Measurements from ENCODE around the gene SLC24A3.

The SLC24A3 gene

DNA sequence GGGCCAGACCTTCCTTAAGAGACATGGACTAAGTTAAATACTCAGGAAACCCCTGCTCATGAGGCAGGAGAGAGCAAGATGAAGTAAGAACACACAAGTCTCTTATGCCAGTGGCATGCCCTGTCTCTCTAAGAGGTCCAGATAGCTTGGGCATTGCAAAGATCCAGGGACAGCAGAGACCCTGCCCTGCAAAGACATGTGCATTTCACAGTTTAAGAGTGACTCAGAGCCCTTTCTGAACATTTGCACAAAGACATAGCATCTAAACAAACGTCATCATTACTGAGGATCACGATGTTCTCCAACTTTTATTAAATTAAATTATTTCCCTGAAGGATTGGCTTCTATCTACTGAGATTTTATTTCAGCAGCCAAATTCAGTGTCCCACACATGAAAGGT lies 315.1 kb downstream of the SLC24A3 start:
- Histone ChIP-seq H3K4ac (ENCODE audit: low read length) (no peak overlapping the region), H3K4me3 (ENCODE audit: low read length in 2 of 2) (no peak overlapping the region), H2BK15ac (ENCODE audit: low read length) (no peak overlapping the region), H2AK5ac (ENCODE audit: low read depth, low read length) (no peak overlapping the region), H2BK120ac (ENCODE audit: low read depth, low read length) (no peak overlapping the region), H2BK5ac (ENCODE audit: low read length) (no peak overlapping the region), H3K4me2 (ENCODE audit: insufficient read depth, low read length, poor library complexity, severe bottlenecking) (no peak overlapping the region), H3K27ac (replicated peaks; ENCODE audit: low read length) (no peak overlapping the region), H3K4me1 (ENCODE audit: control insufficient read depth in 2 of 2, insufficient read depth in 1 of 2, low read depth in 1 of 2, low read length in 2 of 2) (no peaks in the 10 kb centered on the region), H3K9me3 (replicated peaks in 1 of 2; ENCODE audit: control insufficient read depth in 2 of 2, insufficient read depth in 1 of 2, low read depth in 1 of 2, low read length in 2 of 2) (no peaks in the 10 kb centered on the region), H2BK12ac (ENCODE audit: low read length) (no peak overlapping the region), H4K8ac (ENCODE audit: low read depth, low read length) (no peak overlapping the region), H4K91ac (ENCODE audit: low read depth, low read length, poor library complexity) (no peak overlapping the region), H3K18ac (ENCODE audit: low read length) (no peak overlapping the region), H3K36me3 (replicated peaks in 1 of 2; ENCODE audit: control insufficient read depth in 2 of 2, insufficient read depth in 2 of 2, low read length in 2 of 2) (no peaks in the 10 kb centered on the region), H3K79me1 (ENCODE audit: low read depth, low read length) (no peaks in the 10 kb centered on the region), H2AFZ (ENCODE audit: low read length) (no peak overlapping the region), H3K27me3 (ENCODE audit: control insufficient read depth in 3 of 3, insufficient read depth in 3 of 3, low read depth in 1 of 3, low read length in 3 of 3) (no peaks in the 10 kb centered on the region), H3K9ac (ENCODE audit: low read depth, low read length, poor library complexity) (no peak overlapping the region), H3K14ac (ENCODE audit: low read length) (no peak overlapping the region), H3K23ac (ENCODE audit: low read depth, low read length, poor library complexity) (no peak overlapping the region)
- no CpG with 5 or more reads among the region's 2 CpGs for WGBS, 2 donors (ENCODE audit: extremely low coverage in 2 of 2, insufficient read length in 2 of 2, insufficient replicate concordance in 1 of 2)
- DNase-seq (ENCODE audit: low spot score), result no peak

DNA sequence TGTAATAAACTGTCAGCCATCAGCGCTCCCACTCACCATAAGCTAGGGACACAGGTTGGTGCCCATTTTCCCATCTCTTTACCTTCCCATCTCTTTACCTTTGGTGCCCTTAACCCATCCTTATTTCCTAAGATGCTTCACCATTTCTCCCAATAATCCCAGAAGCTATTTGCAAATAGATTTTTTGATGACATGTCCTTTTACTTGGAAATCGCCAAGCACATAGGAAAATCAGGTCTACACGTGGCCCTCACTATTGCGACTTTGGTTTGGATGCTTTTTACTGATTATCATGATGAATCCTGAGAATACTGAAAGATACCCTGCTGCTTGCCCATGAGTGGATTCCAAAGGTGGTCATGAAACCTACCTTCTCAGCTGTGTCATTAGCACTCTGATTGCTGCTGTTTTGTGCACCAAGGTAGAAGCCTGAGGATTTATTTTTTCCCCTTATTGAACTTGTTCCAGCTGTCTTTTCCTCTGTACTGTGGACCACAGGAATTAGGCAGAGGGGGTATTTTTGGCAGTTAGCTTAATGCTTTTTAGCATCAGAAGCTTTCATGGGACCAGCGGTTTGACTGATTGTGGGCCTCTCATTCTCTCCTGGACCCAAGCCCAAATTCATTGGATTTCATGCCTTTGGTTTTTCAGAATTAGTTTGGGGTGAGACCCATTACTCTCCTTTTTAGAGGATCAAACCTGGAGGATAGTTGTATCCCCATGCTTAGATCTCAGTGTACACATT lies 316.0 kb downstream of the SLC24A3 start:
- H3K9me3 ChIP-seq (replicated peaks in 1 of 2; ENCODE audit: control insufficient read depth in 2 of 2, insufficient read depth in 1 of 2, low read depth in 1 of 2, low read length in 2 of 2), result no peaks in the 10 kb centered on the region
- H3K4me2 ChIP-seq (ENCODE audit: insufficient read depth, low read length, poor library complexity, severe bottlenecking), result no peak overlapping the region
- no peak overlapping the region for H4K91ac ChIP-seq (ENCODE audit: low read depth, low read length, poor library complexity)
- no CpG with 5 or more reads among the region's 5 CpGs for WGBS, 2 donors (ENCODE audit: extremely low coverage in 2 of 2, insufficient read length in 2 of 2, insufficient replicate concordance in 1 of 2)
- H3K9ac ChIP-seq (ENCODE audit: low read depth, low read length, poor library complexity), result no peak overlapping the region
- H3K27me3 ChIP-seq (ENCODE audit: control insufficient read depth in 3 of 3, insufficient read depth in 3 of 3, low read depth in 1 of 3, low read length in 3 of 3), result no peaks in the 10 kb centered on the region
- H2BK15ac ChIP-seq (ENCODE audit: low read length), result no peak overlapping the region
- no peak for DNase-seq (ENCODE audit: low spot score)
- no peak overlapping the region for H4K8ac ChIP-seq (ENCODE audit: low read depth, low read length)
- H3K18ac ChIP-seq (ENCODE audit: low read length), result no peak overlapping the region
- H2AFZ ChIP-seq (ENCODE audit: low read length), result no peak overlapping the region
- H3K4ac ChIP-seq (ENCODE audit: low read length), result no peak overlapping the region
- H2AK5ac ChIP-seq (ENCODE audit: low read depth, low read length), result no peak overlapping the region
- H3K23ac ChIP-seq (ENCODE audit: low read depth, low read length, poor library complexity), result no peak overlapping the region
- H3K4me1 ChIP-seq (ENCODE audit: control insufficient read depth in 2 of 2, insufficient read depth in 1 of 2, low read depth in 1 of 2, low read length in 2 of 2), result no peaks in the 10 kb centered on the region
- no peak overlapping the region for H3K4me3 ChIP-seq (ENCODE audit: low read length in 2 of 2)
- H3K14ac ChIP-seq (ENCODE audit: low read length), result no peak overlapping the region
- H2BK5ac ChIP-seq (ENCODE audit: low read length), result no peak overlapping the region
- H3K27ac ChIP-seq (replicated peaks; ENCODE audit: low read length), result no peak overlapping the region
- no peaks in the 10 kb centered on the region for H3K36me3 ChIP-seq (replicated peaks in 1 of 2; ENCODE audit: control insufficient read depth in 2 of 2, insufficient read depth in 2 of 2, low read length in 2 of 2)
- no peak overlapping the region for H2BK120ac ChIP-seq (ENCODE audit: low read depth, low read length)
- H3K79me1 ChIP-seq (ENCODE audit: low read depth, low read length), result no peaks in the 10 kb centered on the region
- H2BK12ac ChIP-seq (ENCODE audit: low read length), result no peak overlapping the region

DNA sequence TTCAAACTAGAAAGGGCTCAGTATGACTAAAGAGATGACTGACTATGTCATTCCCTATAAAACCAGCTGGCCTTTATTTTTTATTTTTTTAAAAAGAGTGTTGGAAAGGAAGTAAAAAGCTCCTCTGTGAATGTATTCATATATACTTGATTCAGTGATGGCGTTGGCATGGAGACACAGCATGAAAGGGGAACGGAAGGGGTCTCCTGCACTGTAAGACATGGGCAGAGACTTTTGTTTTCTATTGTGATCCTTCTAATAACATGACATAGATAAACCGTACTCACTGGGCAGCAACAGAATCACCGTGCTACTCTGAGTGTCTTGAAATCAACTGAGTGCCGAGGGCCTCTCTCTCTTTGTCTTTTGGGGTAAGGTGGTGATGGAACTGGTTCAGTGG lies 317.6 kb downstream of the SLC24A3 start:
- H3K4ac ChIP-seq (ENCODE audit: low read length), result no peak overlapping the region
- H2AK5ac ChIP-seq (ENCODE audit: low read depth, low read length), result no peak overlapping the region
- no peak overlapping the region for H3K4me2 ChIP-seq (ENCODE audit: insufficient read depth, low read length, poor library complexity, severe bottlenecking)
- H4K91ac ChIP-seq (ENCODE audit: low read depth, low read length, poor library complexity), result no peak overlapping the region
- H3K27me3 ChIP-seq (ENCODE audit: control insufficient read depth in 3 of 3, insufficient read depth in 3 of 3, low read depth in 1 of 3, low read length in 3 of 3), result no peaks in the 10 kb centered on the region
- H2BK5ac ChIP-seq (ENCODE audit: low read length), result no peak overlapping the region
- DNase-seq (ENCODE audit: low spot score), result no peak
- no peak overlapping the region for H3K23ac ChIP-seq (ENCODE audit: low read depth, low read length, poor library complexity)
- no peak overlapping the region for H2BK12ac ChIP-seq (ENCODE audit: low read length)
- H3K9me3 ChIP-seq (replicated peaks in 1 of 2; ENCODE audit: control insufficient read depth in 2 of 2, insufficient read depth in 1 of 2, low read depth in 1 of 2, low read length in 2 of 2), result no peaks in the 10 kb centered on the region
- no CpG with 5 or more reads among the region's 5 CpGs for WGBS, 2 donors (ENCODE audit: extremely low coverage in 2 of 2, insufficient read length in 2 of 2, insufficient replicate concordance in 1 of 2)
- H3K9ac ChIP-seq (ENCODE audit: low read depth, low read length, poor library complexity), result no peak overlapping the region
- H4K8ac ChIP-seq (ENCODE audit: low read depth, low read length), result no peak overlapping the region
- no peak overlapping the region for H2AFZ ChIP-seq (ENCODE audit: low read length)
- no peak overlapping the region for H2BK120ac ChIP-seq (ENCODE audit: low read depth, low read length)
- H3K27ac ChIP-seq (replicated peaks; ENCODE audit: low read length), result no peak overlapping the region
- no peak overlapping the region for H3K18ac ChIP-seq (ENCODE audit: low read length)
- H3K4me1 ChIP-seq (ENCODE audit: control insufficient read depth in 2 of 2, insufficient read depth in 1 of 2, low read depth in 1 of 2, low read length in 2 of 2), result no peaks in the 10 kb centered on the region
- H2BK15ac ChIP-seq (ENCODE audit: low read length), result no peak overlapping the region
- H3K4me3 ChIP-seq (ENCODE audit: low read length in 2 of 2), result no peak overlapping the region
- no peaks in the 10 kb centered on the region for H3K79me1 ChIP-seq (ENCODE audit: low read depth, low read length)
- no peak overlapping the region for H3K14ac ChIP-seq (ENCODE audit: low read length)
- no peaks in the 10 kb centered on the region for H3K36me3 ChIP-seq (replicated peaks in 1 of 2; ENCODE audit: control insufficient read depth in 2 of 2, insufficient read depth in 2 of 2, low read length in 2 of 2)

GRCh38 chr20:19531446-19531845 lies 319.0 kb downstream of the SLC24A3 start:
- H3K9ac ChIP-seq (ENCODE audit: low read depth, low read length, poor library complexity), result no peak overlapping the region
- H3K4ac ChIP-seq (ENCODE audit: low read length), result no peak overlapping the region
- H4K91ac ChIP-seq (ENCODE audit: low read depth, low read length, poor library complexity), result no peak overlapping the region
- DNase-seq (ENCODE audit: low spot score), result no peak
- H3K9me3 ChIP-seq (replicated peaks in 1 of 2; ENCODE audit: control insufficient read depth in 2 of 2, insufficient read depth in 1 of 2, low read depth in 1 of 2, low read length in 2 of 2), result peaks cover 0 to 2% of the 10 kb centered on the region in 2 donors
- H3K4me3 ChIP-seq (ENCODE audit: low read length in 2 of 2), result no peak overlapping the region
- H2BK120ac ChIP-seq (ENCODE audit: low read depth, low read length), result no peak overlapping the region
- H3K14ac ChIP-seq (ENCODE audit: low read length), result no peak overlapping the region
- WGBS, 2 donors (ENCODE audit: extremely low coverage in 2 of 2, insufficient read length in 2 of 2, insufficient replicate concordance in 1 of 2), result no CpG with 5 or more reads among the region's 5 CpGs
- no peak overlapping the region for H2BK15ac ChIP-seq (ENCODE audit: low read length)
- H3K27ac ChIP-seq (replicated peaks; ENCODE audit: low read length), result no peak overlapping the region
- no peak overlapping the region for H3K4me2 ChIP-seq (ENCODE audit: insufficient read depth, low read length, poor library complexity, severe bottlenecking)
- no peak overlapping the region for H2BK5ac ChIP-seq (ENCODE audit: low read length)
- no peak overlapping the region for H3K23ac ChIP-seq (ENCODE audit: low read depth, low read length, poor library complexity)
- H4K8ac ChIP-seq (ENCODE audit: low read depth, low read length), result no peak overlapping the region
- H2AFZ ChIP-seq (ENCODE audit: low read length), result no peak overlapping the region
- H3K27me3 ChIP-seq (ENCODE audit: control insufficient read depth in 3 of 3, insufficient read depth in 3 of 3, low read depth in 1 of 3, low read length in 3 of 3), result no peaks in the 10 kb centered on the region
- no peaks in the 10 kb centered on the region for H3K4me1 ChIP-seq (ENCODE audit: control insufficient read depth in 2 of 2, insufficient read depth in 1 of 2, low read depth in 1 of 2, low read length in 2 of 2)
- H3K36me3 ChIP-seq (replicated peaks in 1 of 2; ENCODE audit: control insufficient read depth in 2 of 2, insufficient read depth in 2 of 2, low read length in 2 of 2), result no peaks in the 10 kb centered on the region
- H2BK12ac ChIP-seq (ENCODE audit: low read length), result no peak overlapping the region
- H3K18ac ChIP-seq (ENCODE audit: low read length), result no peak overlapping the region
- no peak overlapping the region for H2AK5ac ChIP-seq (ENCODE audit: low read depth, low read length)
- no peaks in the 10 kb centered on the region for H3K79me1 ChIP-seq (ENCODE audit: low read depth, low read length)
